Measurements from ENCODE around the gene DTNBP1.
"Not testable (repeated sequence)": the region's sequence is repeated elsewhere in the genome, so short reads cannot be mapped to it uniquely, and the experiment has no call there.

Gene DTNBP1

GRCh38 chr6:15662326-15663129, at the start of gene DTNBP1:
Gene DTNBP1, minus strand, starts transcription at chr6:15663028. Its CDS starts 159 bp downstream, at chr6:15662869.
- peak; percentile 27 for DNase-seq

- no peak for DNase-seq
Observed at GRCh38 chr6:15709651-15710269, 46.9 kb upstream of the DTNBP1 start.

GRCh38 chr6:15708231-15708630, 45.4 kb upstream of the DTNBP1 start:
- no peak for DNase-seq

- DNase-seq, result no peak
Observed at GRCh38 chr6:15705981-15706380, 43.2 kb upstream of the DTNBP1 start.

- DNase-seq, result no peak
Observed at GRCh38 chr6:15698471-15698870, 35.6 kb upstream of the DTNBP1 start.

- no peak for DNase-seq
Observed at GRCh38 chr6:15697895-15698294, 35.1 kb upstream of the DTNBP1 start.

- DNase-seq, result peak; percentile 92
Observed at GRCh38 chr6:15691250-15691869, 28.5 kb upstream of the DTNBP1 start.

GRCh38 chr6:15690510-15690909, 27.7 kb upstream of the DTNBP1 start:
- DNase-seq, result no peak

- no peak for DNase-seq
Observed at GRCh38 chr6:15689586-15690482, 27.0 kb upstream of the DTNBP1 start.

GRCh38 chr6:15685619-15686018, 22.8 kb upstream of the DTNBP1 start:
- no peak for DNase-seq

- DNase-seq, result no peak
Observed at GRCh38 chr6:15682965-15683822, 20.4 kb upstream of the DTNBP1 start.

- no peak for DNase-seq
Observed at GRCh38 chr6:15681946-15682345, 19.1 kb upstream of the DTNBP1 start.

- DNase-seq, result no peak
Observed at GRCh38 chr6:15678514-15678913, 15.7 kb upstream of the DTNBP1 start.

GRCh38 chr6:15677822-15678221, 15.0 kb upstream of the DTNBP1 start:
- no peak for DNase-seq

- DNase-seq, result no peak
Observed at GRCh38 chr6:15675536-15676220, 12.8 kb upstream of the DTNBP1 start.

- no peak for DNase-seq
Observed at GRCh38 chr6:15674690-15675386, 12.0 kb upstream of the DTNBP1 start.

- DNase-seq, result no peak
Observed at GRCh38 chr6:15673666-15674065, 10.8 kb upstream of the DTNBP1 start.

GRCh38 chr6:15672818-15673217, 10.0 kb upstream of the DTNBP1 start:
- DNase-seq, result no peak

GRCh38 chr6:15672291-15672690, 9.5 kb upstream of the DTNBP1 start:
- DNase-seq, result no peak

- DNase-seq, result no peak
Observed at GRCh38 chr6:15668918-15669317, 6.1 kb upstream of the DTNBP1 start.

- not testable (repeated sequence) for DNase-seq
Observed at GRCh38 chr6:15666896-15667295, 4.1 kb upstream of the DTNBP1 start.
